ENCODE results near the gene SPATA2L. TPM values are rescaled to one million over a fixed set of nuclear protein-coding genes. Genes with fewer than 3 reads are reported as not detected.

Gene SPATA2L
- total RNA-seq, 2 donors from 2014 or later = 4.5 to 7.1 TPM

DNA sequence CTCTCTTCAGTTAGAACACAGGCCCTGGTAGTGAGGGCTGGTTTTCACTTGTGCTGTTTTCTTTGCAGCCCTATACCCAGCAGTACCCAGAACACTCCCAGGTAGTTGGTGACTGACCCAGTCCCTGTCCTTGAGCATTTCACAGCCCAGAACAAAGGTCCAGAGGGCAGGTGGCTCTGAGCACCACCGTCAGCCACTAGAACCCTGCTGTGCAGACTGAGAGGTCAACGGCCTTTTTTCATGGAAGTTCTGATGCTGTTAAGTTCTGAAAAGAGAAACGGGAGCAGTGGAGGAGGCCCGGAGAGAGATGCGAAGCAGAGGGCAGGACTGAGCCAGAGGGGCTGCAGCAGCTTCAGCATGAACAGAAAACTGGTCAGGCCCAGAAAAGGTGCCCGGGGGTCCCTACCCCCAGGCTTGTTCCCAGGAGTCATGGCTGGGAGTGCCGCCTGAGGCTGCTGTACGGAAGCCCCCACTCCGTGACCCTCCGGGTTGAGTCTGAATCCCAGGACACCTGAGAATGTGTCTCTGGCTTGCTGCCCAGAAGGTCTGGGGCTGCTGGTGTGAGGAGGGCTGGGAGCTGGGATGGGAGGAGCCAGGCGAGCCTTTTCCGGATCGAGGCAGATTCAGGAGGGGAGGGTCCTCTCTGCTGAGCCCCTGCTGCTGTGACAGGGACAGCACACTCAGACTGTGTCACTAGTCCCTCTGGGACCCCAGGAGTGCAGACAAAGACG lies 28.5 kb upstream of the SPATA2L start:
- no peak for DNase-seq
- ATAC-seq = peak; percentile 11 to 41
- intact Hi-C loops (cut with DNase I) = no loop called here

DNA sequence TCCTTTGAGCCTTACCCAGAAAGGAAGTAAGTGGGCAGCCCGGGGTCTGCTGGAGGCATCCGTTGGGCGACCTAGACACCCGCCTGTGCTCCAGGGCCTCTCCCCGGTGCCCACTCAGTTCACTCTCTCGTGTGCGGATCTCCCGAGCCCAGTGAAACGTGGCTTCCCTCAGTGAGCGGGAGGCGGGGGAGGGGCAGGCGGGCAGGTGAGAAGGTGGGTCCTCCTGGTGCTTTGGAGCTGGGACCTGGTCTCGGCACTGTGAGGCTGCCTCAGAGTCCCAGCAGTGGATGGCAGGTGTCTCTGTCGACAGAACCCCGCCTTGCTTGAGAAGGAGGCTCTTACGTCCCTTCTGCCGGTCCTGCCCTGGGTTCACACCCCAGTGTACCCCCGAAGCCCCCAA lies 27.8 kb upstream of the SPATA2L start:
- ATAC-seq (no peak), DNase-seq (no peak)
- intact Hi-C loops (cut with DNase I) = no loop called here

DNA sequence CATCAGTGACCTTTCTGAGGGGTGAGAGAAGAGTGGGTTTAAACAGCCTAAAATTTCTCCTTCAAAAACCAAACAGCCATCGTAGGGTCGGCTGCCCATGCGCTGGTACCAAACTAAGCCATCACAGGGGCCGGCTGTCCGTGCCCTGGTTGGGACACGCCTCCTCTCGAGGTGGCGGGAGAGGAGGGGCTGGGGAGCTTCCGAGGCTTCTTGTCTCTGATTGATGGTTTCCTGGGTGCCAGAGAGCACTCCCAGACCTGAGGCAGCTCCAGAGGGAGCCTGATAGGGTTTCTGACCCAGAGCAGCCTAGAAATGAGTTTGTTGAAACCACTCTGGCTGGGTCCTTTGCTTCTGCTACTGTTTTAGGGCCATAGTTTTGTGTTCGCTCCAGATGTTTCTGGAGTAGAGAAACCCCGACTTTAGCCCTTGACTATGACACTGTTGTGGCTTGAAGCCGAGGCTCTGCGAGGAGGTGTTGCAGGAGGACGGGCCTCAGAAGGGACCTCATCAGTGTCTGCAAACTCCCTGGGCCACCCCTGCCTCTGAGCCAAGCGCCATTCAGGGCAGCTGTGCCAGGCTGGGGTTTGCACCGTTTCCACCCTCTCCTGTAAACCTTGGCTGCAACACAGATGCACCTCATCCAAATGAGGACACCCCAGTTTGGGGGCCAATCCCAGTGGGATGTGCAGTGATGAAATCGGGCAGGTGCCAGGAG lies 26.1 kb upstream of the SPATA2L start:
- ATAC-seq (no peak), DNase-seq (no peak)
- intact Hi-C loops (cut with DNase I) = no loop called here

DNA sequence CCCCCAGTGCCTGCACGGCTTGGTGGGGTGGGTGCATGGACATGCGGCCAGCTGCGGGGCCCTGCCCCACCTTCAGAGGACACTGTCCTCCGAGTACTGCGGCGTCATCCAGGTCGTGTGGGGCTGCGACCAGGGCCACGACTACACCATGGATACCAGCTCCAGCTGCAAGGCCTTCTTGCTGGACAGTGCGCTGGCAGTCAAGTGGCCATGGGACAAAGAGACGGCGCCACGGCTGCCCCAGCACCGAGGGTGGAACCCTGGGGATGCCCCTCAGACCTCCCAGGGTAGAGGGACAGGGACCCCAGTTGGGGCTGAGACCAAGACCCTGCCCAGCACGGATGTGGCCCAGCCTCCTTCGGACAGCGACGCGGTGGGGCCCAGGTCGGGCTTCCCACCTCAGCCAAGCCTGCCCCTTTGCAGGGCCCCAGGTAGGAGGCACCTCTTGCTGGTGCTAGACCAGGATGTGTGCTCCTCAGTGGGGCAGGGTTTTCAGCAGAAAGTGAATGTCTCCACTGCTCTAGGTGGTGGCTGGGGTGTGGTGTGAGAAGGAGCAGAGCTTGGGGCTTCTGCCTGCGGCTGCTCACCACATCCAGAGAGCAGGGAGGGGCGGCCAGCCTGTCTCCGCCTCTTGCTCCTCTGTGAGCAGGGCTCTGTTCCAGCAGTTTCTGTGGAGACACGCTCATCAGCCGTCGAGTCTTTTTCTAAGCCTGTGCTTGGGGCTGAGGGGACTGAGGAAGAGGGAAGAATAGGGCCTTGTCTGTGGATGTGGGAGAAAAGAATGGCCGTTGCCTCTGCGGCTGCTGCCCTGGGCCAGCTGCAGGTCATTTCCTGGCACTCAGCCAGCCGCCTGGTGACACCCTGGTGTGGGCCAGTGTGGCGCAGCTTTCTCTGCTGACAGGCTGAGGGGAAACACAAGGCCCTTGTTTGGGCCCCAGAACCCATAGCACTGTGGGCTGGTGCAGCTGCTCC lies 22.1 kb upstream of the SPATA2L start:
- intact Hi-C loops (cut with DNase I) = no loop called here
- no peak for ATAC-seq
- DNase-seq = peak; percentile 71

DNA sequence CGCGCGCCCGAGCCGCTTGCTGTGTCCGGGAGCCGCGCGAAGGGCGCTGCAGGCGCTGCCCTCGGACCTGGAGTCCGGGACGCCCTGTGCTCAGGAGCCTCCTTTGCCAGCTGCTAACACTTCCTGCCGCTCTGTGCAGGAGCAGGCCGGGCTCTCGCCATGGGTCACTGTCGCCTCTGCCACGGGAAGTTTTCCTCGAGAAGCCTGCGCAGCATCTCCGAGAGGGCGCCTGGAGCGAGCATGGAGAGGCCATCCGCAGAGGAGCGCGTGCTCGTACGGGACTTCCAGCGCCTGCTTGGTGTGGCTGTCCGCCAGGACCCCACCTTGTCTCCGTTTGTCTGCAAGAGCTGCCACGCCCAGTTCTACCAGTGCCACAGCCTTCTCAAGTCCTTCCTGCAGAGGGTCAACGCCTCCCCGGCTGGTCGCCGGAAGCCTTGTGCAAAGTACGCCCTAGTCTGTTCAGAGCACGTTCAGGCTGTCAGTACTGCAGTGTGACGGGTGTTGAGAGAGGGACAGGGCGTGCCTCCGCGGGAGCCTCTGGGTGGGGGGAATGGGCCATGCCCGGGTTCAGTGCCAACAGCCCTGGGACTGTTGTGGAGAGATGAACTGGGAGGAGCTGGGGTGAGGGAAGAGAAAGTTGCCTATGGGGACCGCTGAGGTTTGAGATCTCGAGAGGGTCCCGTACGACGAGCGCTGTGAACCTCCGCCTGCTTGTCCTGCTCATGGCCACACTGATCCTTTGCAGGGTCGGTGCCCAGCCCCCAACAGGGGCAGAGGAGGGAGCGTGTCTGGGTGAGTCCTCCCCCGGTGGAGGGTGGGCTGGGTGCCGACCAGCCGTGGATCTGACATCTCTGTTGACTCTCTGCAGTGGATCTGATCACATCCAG lies 21.1 kb upstream of the SPATA2L start:
- intact Hi-C loops (cut with DNase I) = no loop called here
- peak; percentile 9 to 21 for ATAC-seq
- peak; percentile 90 for DNase-seq

DNA sequence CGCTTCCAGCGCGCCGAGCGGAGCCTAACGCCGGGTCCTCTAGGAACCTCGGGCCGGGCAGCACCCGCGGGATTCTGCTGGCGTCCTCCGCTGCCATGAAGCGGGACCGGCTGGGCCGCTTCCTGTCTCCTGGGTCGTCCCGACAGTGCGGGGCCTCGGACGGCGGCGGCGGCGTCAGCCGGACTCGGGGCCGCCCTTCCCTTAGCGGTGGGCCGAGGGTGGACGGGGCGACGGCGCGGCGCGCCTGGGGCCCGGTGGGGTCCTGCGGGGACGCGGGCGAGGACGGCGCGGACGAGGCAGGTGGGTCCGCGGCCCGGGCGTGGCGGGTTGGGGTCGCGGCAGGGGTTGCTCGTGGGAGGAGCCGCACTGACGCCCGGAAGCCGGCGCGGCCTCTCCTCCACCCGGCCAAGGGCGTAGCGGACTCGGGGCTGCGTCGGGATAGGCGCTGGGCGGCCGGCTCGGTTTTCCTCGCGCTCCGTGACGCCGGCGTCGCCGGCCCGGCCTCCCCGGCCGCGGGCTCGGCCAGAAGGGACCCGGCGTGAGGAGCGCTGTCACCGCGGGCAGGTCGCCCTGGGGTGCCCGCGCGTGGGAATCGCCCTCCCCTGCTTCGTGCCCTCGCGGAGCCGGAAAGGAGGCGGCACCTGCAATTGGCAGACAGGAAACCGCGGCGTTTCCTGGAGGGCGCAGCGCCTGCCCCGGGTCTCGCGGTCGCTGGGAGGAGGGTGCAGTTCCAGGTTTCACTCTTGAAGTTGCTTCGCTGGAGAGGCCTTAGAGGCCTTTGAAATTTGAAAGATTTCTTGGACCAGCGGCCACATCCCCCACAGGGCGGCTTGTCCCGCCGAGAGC lies 20.3 kb upstream of the SPATA2L start:
- ATAC-seq = peak; percentile 28 to 36
- intact Hi-C loops (cut with DNase I) = no loop called here
- peak; percentile 80 for DNase-seq

DNA sequence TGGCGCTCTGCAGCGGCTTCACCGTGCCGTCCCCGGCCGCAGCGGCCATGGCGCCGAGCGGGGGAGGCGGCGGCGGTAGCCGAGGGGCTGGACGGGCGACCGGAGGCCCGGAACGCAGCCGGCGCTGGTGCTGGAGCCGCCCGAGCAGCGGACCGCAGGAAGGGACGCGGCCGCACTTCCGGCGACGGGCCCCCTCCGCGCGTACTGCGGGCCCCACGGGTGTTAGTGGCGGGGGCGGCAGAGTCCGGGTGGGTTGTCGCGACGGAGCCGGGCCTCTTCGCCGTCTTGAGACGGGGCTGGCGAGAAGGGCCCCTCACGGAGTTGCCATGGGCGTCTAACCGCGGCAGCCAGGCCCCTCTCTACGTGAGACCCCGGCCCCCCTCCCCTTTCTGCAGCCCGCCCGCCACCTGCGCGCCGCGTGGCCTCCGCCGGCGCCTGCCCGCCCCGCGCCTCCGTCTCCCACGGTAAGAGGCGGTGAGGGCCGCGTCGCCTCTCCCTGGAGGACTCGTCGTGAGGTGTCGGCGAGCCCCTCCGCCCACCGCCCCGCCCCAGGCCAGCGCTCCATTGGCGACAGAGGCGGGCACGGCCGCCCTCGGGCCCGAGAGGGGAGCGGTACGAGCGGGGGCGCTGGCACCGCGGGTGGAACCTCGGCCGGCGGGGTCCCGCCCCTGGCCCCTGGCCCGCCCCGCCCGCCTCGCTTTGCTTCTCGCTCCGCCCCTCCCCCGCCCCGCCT lies 19.5 kb upstream of the SPATA2L start, which contains the start of the genes VPS9D1 and ZNF276:
Gene VPS9D1 (minus strand): TSS at position 86 of the 733 bp plus-strand sequence. CDS start 37 bp downstream, at position 49.
Gene ZNF276 (plus strand): TSS at position 725 of the 733 bp plus-strand sequence. CDS start 104 bp downstream, outside the sequence.
- DNase-seq = peak; percentile 92
- peak; percentile 84 to 85 for ATAC-seq
- intact Hi-C loops (cut with DNase I) = no loop called here

DNA sequence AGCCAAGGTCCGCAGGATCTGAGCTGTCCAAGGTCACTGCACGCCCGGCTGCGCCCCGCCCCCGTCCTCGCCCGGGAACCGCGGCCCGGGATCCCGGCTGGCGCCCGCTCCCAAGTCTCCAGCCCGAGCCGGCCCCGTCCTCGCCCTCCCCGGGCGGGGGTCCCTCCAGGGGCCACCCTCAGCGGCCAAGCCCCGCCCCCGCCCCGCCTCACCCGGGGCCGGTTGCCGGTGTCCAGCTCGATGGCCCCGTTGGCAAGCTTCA lies 19.0 kb upstream of the SPATA2L start:
- intact Hi-C loops (cut with DNase I) = no loop called here
- peak; percentile 20 to 32 for ATAC-seq
- peak; percentile 55 for DNase-seq

DNA sequence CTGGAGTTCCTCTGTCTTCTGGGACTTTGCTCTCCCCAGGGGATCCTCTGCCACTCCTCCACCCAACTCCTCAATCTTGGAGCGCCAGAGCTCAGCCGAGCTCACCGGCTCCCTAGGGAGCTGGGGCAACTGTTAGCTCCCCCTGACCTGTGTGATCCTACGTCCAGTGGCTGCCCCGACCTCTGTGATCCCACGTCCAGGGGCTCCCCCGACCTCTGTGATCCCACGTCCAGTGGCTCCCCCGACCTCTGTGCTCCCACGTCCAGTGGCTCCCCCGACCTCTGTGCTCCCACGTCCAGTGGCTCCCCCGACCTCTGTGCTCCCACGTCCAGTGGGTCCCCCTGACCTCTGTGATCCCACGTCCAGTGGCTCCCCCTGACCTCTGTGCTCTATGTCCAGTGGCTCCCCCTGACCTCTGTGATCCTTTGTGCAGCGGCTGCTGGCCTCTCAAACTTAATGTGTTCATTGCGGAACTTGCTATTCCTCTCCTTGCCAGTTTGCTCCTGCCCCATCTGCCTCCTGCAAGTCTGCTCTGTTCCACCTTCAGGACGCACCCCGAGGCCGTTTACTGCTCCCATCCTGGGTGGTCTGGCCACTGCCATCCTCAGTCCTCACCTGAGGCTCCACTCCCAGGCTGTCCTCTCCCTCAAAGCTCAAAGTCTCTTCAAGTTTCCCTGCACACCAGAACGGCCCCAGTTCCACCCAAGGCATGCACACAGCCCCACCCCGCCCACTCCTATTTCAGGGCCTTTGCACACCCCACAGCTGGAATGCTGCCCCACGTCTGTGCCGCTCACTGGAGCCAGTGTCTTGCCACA lies 16.4 kb upstream of the SPATA2L start:
- ATAC-seq (no peak), DNase-seq (no peak)
- intact Hi-C loops (cut with DNase I) = no loop called here

DNA sequence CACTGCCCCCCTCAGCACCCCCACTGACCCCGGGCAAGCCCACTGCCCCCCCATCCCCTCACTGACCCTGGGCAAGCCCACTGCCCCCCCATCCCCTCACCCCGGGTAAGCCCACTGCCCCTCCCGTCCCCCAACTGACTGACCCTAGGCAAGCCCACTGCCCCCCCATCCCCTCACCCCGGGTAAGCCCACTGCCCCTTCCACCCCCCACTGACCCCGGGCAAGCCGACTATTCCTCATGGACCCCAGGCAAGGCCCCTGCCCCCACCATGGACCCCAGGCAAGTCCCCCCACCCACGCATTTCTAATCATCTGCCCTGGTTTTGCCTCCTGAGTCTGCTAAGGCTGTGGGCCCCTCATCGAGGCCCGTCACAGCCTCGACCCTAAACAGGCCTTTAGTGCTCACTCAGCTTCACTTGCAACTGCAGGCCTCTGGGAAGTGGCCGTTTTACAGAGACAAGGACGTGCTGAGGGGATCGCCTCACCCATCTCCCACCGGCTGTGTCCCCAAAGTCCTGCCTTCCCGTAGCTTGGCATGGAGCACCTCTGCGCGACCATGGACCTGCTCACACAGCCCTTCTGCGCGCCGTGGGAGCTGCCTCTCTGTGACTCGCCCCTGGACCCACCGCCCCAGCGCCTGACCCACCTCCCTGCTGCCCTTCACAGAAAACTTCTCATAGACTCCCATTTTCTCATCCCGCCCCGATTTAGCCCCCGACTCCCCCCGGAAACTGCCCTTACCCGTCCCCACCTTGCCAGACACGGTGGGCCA lies 15.6 kb upstream of the SPATA2L start:
- intact Hi-C loops (cut with DNase I) = no loop called here
- ATAC-seq (no peak), DNase-seq (no peak)

DNA sequence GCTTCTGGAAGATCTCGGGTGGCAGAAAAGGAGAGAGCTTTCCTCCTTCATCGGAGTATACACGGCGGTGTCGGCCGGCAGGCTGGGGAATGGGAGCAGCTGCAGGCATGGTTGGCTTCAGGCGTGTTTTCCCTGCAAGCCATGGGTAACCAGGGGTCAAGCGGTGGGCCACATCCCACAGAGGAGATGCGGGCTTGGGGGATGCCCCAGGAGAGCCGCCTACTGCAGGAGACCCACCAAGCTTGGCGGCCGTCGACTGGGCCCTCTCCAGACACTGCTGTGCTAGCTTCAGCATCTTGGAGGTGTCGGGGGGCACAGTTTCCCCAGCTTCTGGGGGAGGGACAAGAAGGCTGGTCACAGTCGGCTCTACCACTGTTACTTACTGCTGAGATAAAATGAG lies 15.0 kb upstream of the SPATA2L start:
- intact Hi-C loops (cut with DNase I) = no loop called here
- DNase-seq (no peak), ATAC-seq (no peak)

DNA sequence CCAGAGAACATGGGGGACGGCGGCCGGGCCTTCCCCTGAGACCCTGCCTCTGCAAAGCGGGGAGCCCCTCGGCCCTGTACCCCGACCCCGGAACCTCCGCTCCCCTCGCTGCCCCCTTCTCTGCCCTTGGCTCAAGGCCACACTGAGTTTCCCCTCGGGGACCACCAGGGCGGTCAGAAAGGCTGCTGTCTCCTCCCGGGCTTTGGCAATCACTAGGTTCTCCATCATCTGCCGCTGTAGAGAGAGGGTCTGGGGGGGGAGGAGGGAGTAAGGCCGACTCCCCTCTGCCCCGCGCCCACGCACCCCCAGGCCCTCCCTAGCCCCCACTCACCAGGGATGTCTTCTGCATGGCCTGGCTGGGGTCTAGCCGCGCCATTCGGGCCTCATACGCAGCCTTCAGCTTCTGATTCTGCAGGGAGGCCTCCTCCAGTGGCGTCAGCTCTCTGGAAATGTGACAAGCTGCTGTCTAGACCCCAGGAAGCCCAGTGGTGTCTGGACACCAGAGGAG lies 10.8 kb upstream of the SPATA2L start:
- ATAC-seq = peak in 1 of 2 donors; percentile 3
- intact Hi-C loops (cut with DNase I) = no loop called here
- DNase-seq = no peak

DNA sequence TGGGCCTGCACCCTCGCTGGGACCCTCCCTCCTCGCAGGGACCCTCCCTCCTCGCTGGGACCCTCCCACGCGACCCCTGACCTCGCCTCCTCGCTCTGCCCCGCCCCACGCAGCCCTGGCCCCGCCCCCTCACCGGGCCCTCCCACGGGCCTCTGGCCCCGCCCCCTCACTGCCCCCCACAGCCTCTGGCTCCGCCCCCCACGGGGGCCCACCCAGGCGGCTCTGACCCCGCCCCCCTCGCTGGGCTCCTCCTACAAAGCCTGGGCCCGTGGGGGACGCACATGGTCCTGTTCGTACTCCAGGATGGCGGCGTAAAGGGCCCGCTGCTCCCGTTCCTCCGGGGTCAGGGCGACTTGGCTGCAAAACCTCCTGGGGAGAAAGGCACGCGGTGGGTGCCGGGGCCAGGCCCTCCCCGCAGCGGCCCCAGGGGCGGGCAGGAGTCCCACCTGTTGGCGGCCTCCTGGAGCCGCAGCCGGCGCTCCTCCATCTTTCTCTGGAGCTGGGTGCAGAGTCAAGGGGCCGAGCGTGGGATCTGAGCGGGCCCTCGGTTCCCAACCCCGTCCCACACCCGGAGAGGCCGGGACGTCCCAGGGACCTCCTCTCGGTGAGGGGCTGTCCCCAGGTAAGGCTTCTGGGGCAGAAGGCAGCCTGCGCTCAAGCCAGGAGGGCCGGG lies 10.2 kb upstream of the SPATA2L start:
- intact Hi-C loops (cut with DNase I) = no loop called here
- ATAC-seq (peak; percentile 63 to 69), DNase-seq (peak; percentile 58)

DNA sequence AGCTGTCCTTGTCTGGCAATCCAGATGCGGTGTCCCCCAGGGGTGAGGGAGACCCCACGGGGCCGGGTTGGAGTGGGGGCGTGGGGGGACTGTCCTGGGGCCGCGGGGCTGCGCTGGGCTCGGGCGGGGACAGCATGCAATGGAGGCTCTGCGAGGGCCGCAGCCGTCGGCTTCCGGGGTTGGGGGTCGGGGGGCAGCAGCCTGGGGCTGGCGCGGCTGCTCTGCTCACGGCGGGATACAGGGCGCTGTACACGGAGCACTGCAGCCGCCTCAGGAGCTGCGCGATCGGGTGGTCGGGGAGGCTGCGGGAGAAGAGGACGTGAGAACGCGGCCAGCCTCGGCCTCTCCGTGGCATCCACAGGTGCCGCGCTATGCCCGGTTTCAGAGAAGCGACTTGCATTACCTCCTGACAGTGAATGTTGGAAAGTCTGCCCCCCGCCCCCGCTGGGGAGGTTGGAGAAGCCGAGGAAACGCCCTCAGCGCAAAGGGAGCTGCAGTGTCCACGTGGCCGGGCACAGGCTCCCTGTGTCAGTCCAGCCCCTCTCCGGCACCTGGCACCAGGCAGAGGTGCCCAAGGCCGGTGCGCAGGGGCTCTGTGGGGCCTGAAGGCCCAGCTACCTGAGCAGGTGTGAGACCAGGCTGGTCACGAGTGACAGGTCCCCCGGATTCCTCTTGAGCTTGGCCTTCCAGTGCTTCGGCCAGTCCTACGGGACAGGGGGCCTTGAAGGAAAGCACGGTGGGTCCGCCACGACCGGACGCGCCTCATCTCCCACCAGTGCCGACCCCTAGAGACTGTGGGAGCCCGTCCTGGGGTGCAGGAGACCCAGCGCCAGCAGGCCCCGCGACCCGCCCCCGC lies 9.4 kb upstream of the SPATA2L start:
- ATAC-seq (no peak), DNase-seq (no peak)
- intact Hi-C loops (cut with DNase I) = no loop called here

Data from left cardiac atrium (tissue), 4 donors.